Measurements from ENCODE around the gene MALT1. TPM values are rescaled to one million over a fixed set of nuclear protein-coding genes. Genes with fewer than 3 reads are reported as not detected.

Gene MALT1
- total RNA-seq, 2 donors from 2014 or later, result 17.7 to 28.8 TPM

- H3K27ac ChIP-seq, result no peak overlapping the region
- no peak for TF ChIP-seq CTCF (IDR thresholded peaks at IDR 0.05)
- no peaks in the 10 kb centered on the region for H3K4me1 ChIP-seq (ENCODE audit: control insufficient read depth in 1 of 2, low read depth in 2 of 2)
- peaks cover 5% of the 10 kb centered on the region for H3K9me3 ChIP-seq
- no peaks in the 10 kb centered on the region for H3K36me3 ChIP-seq
- ATAC-seq (ENCODE audit: insufficient number of reproducible peaks, low FRiP score, low read depth) (no peak), DNase-seq (ENCODE audit: low spot score) (no peak)
- H3K27me3 ChIP-seq (replicated peaks; ENCODE audit: insufficient read depth), result no peaks in the 10 kb centered on the region
- no peak overlapping the region for H3K4me3 ChIP-seq
Observed at GRCh38 chr18:58654896-58655614, 16.2 kb upstream of the MALT1 start.

GRCh38 chr18:58657081-58657480 lies 14.2 kb upstream of the MALT1 start:
- Histone ChIP-seq H3K4me3 (no peak overlapping the region), H3K9me3 (peaks cover 5% of the 10 kb centered on the region), H3K27ac (no peak overlapping the region), H3K27me3 (replicated peaks; ENCODE audit: insufficient read depth) (no peaks in the 10 kb centered on the region), H3K4me1 (ENCODE audit: control insufficient read depth in 1 of 2, low read depth in 2 of 2) (no peaks in the 10 kb centered on the region), H3K36me3 (no peaks in the 10 kb centered on the region)
- no peak for TF ChIP-seq CTCF (IDR thresholded peaks at IDR 0.05)
- no peak for ATAC-seq (ENCODE audit: insufficient number of reproducible peaks, low FRiP score, low read depth)
- no peak for DNase-seq (ENCODE audit: low spot score)

- H3K36me3 ChIP-seq, result no peaks in the 10 kb centered on the region
- H3K27me3 ChIP-seq (replicated peaks; ENCODE audit: insufficient read depth), result no peaks in the 10 kb centered on the region
- no peak for TF ChIP-seq CTCF (IDR thresholded peaks at IDR 0.05)
- H3K27ac ChIP-seq, result no peak overlapping the region
- H3K4me1 ChIP-seq (ENCODE audit: control insufficient read depth in 1 of 2, low read depth in 2 of 2), result no peaks in the 10 kb centered on the region
- H3K4me3 ChIP-seq, result no peak overlapping the region
- ATAC-seq (ENCODE audit: insufficient number of reproducible peaks, low FRiP score, low read depth) (no peak), DNase-seq (ENCODE audit: low spot score) (no peak)
- peaks cover 5% of the 10 kb centered on the region for H3K9me3 ChIP-seq
Observed at GRCh38 chr18:58657494-58657893, 13.8 kb upstream of the MALT1 start.

GRCh38 chr18:58659691-58660090 lies 11.6 kb upstream of the MALT1 start:
- no peaks in the 10 kb centered on the region for H3K36me3 ChIP-seq

GRCh38 chr18:58660915-58661314 lies 10.3 kb upstream of the MALT1 start:
- no peaks in the 10 kb centered on the region for H3K27me3 ChIP-seq (replicated peaks; ENCODE audit: insufficient read depth)
- no peak for DNase-seq (ENCODE audit: low spot score)
- H3K4me3 ChIP-seq, result no peak overlapping the region
- no peak for TF ChIP-seq CTCF (IDR thresholded peaks at IDR 0.05)
- H3K27ac ChIP-seq, result no peak overlapping the region
- H3K4me1 ChIP-seq (ENCODE audit: control insufficient read depth in 1 of 2, low read depth in 2 of 2), result no peaks in the 10 kb centered on the region
- no peaks in the 10 kb centered on the region for H3K9me3 ChIP-seq
- no peak for ATAC-seq (ENCODE audit: insufficient number of reproducible peaks, low FRiP score, low read depth)
- H3K36me3 ChIP-seq, result no peaks in the 10 kb centered on the region

More at GRCh38 chr18:58659691-58660090, 11.6 kb upstream of the MALT1 start:
- ATAC-seq (ENCODE audit: insufficient number of reproducible peaks, low FRiP score, low read depth) (no peak), DNase-seq (ENCODE audit: low spot score) (no peak)
- no peak overlapping the region for H3K4me3 ChIP-seq
- H3K4me1 ChIP-seq (ENCODE audit: control insufficient read depth in 1 of 2, low read depth in 2 of 2), result no peaks in the 10 kb centered on the region
- no peak for TF ChIP-seq CTCF (IDR thresholded peaks at IDR 0.05)
- H3K9me3 ChIP-seq, result peaks cover 5% of the 10 kb centered on the region
- H3K27me3 ChIP-seq (replicated peaks; ENCODE audit: insufficient read depth), result no peaks in the 10 kb centered on the region
- H3K27ac ChIP-seq, result no peak overlapping the region

Data from thoracic aorta (tissue), 2 donors.